Kidney (tissue), 22 donors: ENCODE data around the gene FCGR3A. TPM values are rescaled to one million over a fixed set of nuclear protein-coding genes. Genes with fewer than 3 reads are reported as not detected.
"Not testable (repeated sequence)": the region's sequence is repeated elsewhere in the genome, so short reads cannot be mapped to it uniquely, and the experiment has no call there.

ENCODE experiments used
- DNase-seq, 5 donors: peaks; one replicate each; pipeline ENCODE4 v3.0.0-alpha.2; 2013 to 2020
- FAIRE-seq: peaks from 2 replicates; lab custom pipeline; 2012; peaks lifted over from hg19 to GRCh38; lab: Jason Lieb, UNC
- H3K27ac ChIP-seq, 2 donors: one replicate each; pipeline ENCODE4 v1.7.0; 2013; ENCODE audit warnings: low read depth in 2 of 2, low read length in 2 of 2, inconsistent platforms in 1 of 2
- H3K27me3 ChIP-seq: one replicate; pipeline ENCODE4 v1.7.1; 2013; ENCODE audit warnings: low read length, inconsistent platforms; ENCODE audit not compliant: control insufficient read depth, insufficient read depth
- H3K36me3 ChIP-seq, 3 donors: one replicate each; pipeline versions ENCODE4 v1.7.0 to v1.7.1; 2013; ENCODE audit warnings: low read length in 3 of 3, control low read depth in 1 of 3, inconsistent platforms in 1 of 3; ENCODE audit not compliant: insufficient read depth in 3 of 3, control insufficient read depth in 2 of 3
- H3K4me1 ChIP-seq, 3 donors: one replicate each; pipeline versions ENCODE4 v1.7.0 to v1.7.1; 2013; ENCODE audit warnings: low read length in 3 of 3, inconsistent platforms in 1 of 3, low read depth in 1 of 3; ENCODE audit not compliant: control insufficient read depth in 2 of 3, insufficient read depth in 2 of 3
- H3K4me3 ChIP-seq, 3 donors: one replicate each; pipeline versions ENCODE4 v1.7.0 to v1.8.1; 2013; ENCODE audit warnings: low read length in 3 of 3, control low read depth in 1 of 3, inconsistent platforms in 1 of 3
- H3K9ac ChIP-seq, 3 donors: one replicate each; pipeline versions ENCODE4 v1.7.0 to v1.7.1; 2013; ENCODE audit warnings: low read length in 3 of 3, control low read depth in 1 of 3, inconsistent platforms in 1 of 3
- H3K9me3 ChIP-seq, 3 donors: one replicate each; pipeline versions ENCODE4 v1.7.0 to v1.7.1; 2013; ENCODE audit warnings: low read length in 3 of 3, control low read depth in 1 of 3, inconsistent platforms in 1 of 3; ENCODE audit not compliant: control insufficient read depth in 2 of 3, insufficient read depth in 1 of 3
- CTCF ChIP-seq: IDR thresholded peaks from 3 replicates; pipeline ENCODE4 v1.5.1; 2012; ENCODE audit warnings: mild to moderate bottlenecking, moderate library complexity, borderline replicate concordance; ENCODE audit not compliant: insufficient read depth; ENCODE audit errors: extremely low read depth
- intact Hi-C: fragments of 100-400 bp; cut with DNase I; formaldehyde crosslinking; loops from one replicate; pipeline ENCODE4 v1.11.1; 2022
- long read RNA-seq, 10 donors: library from polyadenylated mRNA in 1 of 10; unstranded in 1 of 10; transcript quantifications; one replicate each; pipeline ENCODE4 v2.0.0 and lab custom pipeline, GENCODE V29; 2021 to 2026
- polyA plus RNA-seq: library from polyadenylated mRNA; stranded (reverse); fragments of 350-450 nt; fragmentation: Illumina TruSeq; extraction: RNeasy Lipid Tissue Mini Kit (QIAGEN cat#74804); gene quantifications from one replicate; pipeline ENCODE4 v1.2.3, GENCODE V29; 2014; ENCODE audit warnings: low read depth, low replicate concordance; ENCODE audit not compliant: insufficient read depth
- total RNA-seq: library from RNA; stranded (reverse); fragmentation: NEBNext Ultra II Directional; extraction: Animal tissue kit (Norgen Biotek cat#: 25700); gene quantifications from one replicate; pipeline ENCODE4 v1.2.1, GENCODE V29; 2021
- donor health status: control.
- donor health status: control.
- donor health status: control.
- donor health status: control.
- donor health status: control.
- donor health status: DM: yes; HTN: yes; CAD: no.
- donor health status: Normal renal cell carcinoma (clear cell type).

FCGR3A gene
- total RNA-seq (41.7 TPM), polyA plus RNA-seq (12.2 TPM)
- long read RNA-seq, donor 1: 0 reads
- long read RNA-seq, donor 2: 0 reads
- long read RNA-seq, donor 3: 0 reads
- long read RNA-seq, donor 4: 0 reads
- long read RNA-seq, donor 5: 0 reads
- long read RNA-seq, donor 6: 0 reads
- long read RNA-seq, donor 7, transcript FCGR3A-202 (5 exons, 2,385 nt): major isoform, 13 of 21 reads
- long read RNA-seq, donor 7, partial matches to known transcripts: 1 of 21 reads
- long read RNA-seq, donor 7, other reads (novel, unspliced or antisense): 4 of 21 reads
- long read RNA-seq, donor 8, partial matches to known transcripts: 0 of 1 reads
- long read RNA-seq, donor 8, other reads (novel, unspliced or antisense): 0 of 1 reads
- long read RNA-seq, donor 9, partial matches to known transcripts: 0 of 1 reads
- long read RNA-seq, donor 9, other reads (novel, unspliced or antisense): 0 of 1 reads
- long read RNA-seq, donor 10, partial matches to known transcripts: 0 of 1 reads
- long read RNA-seq, donor 10, other reads (novel, unspliced or antisense): 0 of 1 reads

DNA sequence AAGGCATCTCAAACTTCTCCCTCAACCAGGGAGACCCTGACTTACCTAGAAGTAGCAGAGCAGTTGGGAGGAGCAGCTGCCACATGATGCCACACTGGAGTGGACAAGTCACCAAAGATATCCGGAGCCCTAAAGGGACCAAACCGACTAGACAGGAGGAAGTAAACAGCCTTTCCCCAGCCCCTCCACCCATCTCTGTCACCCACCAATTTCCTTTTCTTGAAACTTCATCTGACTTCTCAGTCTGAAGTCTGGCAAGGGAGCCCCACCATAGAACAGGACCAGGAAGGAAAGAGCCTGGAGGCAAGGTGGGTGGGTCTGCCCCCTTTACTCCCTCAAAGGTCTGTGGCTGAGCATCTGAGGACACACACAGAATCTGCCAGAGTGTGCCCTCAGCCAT lies at the start of gene FCGR3A:
Gene FCGR3A (minus strand): TSS at position 167 of the 400 bp plus-strand sequence. CDS start 82 bp downstream, at position 85.
- FAIRE-seq: no peak
- DNase-seq: no peak
- TF ChIP-seq CTCF: no peak
- no peak within 1 kb of the TSS for H3K27ac ChIP-seq
- H3K36me3 ChIP-seq: no peaks in the 10 kb centered on the region
- H3K4me1 ChIP-seq: no peaks in the 10 kb centered on the region
- no peak within 1 kb of the TSS for H3K4me3 ChIP-seq
- no peaks in the 10 kb centered on the region for H3K27me3 ChIP-seq
- no peak within 1 kb of the TSS for H3K9ac ChIP-seq
- intact Hi-C loops: no loop called here
- no peaks in the 10 kb centered on the region for H3K9me3 ChIP-seq

DNA sequence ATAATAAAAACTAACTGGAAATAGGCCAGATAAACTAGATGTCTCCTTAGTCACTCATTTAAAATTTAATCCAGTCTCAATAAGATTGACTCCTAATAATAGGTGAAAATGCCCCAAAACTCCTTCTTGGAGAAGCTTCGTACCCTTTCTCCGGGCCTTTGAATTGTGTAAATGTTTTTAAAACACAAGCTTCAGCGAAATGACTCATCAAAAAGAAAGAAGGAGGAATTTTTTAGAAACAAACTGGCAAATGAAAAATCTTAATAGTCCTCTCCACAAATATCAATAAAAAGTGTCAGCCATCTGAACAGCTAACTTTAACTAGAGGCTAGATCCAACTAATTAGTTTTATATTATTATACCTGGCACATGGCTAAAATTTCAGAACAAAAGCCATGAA lies 47.5 kb upstream of the FCGR3A start:
- H3K4me3 ChIP-seq, intact Hi-C loops, FAIRE-seq: not testable (repeated sequence)

DNA sequence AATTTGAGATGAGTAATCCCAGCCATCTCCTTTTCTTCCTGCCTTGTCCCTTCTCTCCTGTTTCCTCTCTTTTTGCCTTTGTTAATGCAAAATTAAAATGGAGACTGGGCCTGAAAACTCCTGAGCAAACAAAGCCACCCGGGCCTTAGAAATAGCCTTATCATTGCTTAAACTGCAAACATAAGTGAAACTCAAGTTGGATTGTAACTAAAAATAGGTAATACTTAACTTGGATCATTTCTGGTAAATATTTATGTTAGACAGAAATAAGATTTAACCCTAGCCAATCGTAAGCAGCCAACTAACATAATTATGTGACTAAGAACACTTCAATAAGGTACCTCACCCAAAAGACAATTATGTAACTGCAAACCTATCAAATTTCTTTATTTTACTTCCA lies 46.0 kb upstream of the FCGR3A start:
- FAIRE-seq, H3K9me3 ChIP-seq, H3K9ac ChIP-seq, H3K27me3 ChIP-seq, DNase-seq, H3K4me1 ChIP-seq, intact Hi-C loops, H3K4me3 ChIP-seq, H3K36me3 ChIP-seq: not testable (repeated sequence)
- peak overlapping the region in 1 of 2 donors; percentile 53 for H3K27ac ChIP-seq

More for the DNA sequence above, 47.5 kb upstream of the FCGR3A start:
- H3K27ac ChIP-seq, H3K27me3 ChIP-seq, DNase-seq, H3K9me3 ChIP-seq, H3K4me1 ChIP-seq, H3K9ac ChIP-seq, H3K36me3 ChIP-seq: not testable (repeated sequence)

GRCh38 chr1:161595173-161595572 lies 45.6 kb upstream of the FCGR3A start:
- H3K36me3 ChIP-seq, H3K27me3 ChIP-seq, H3K4me3 ChIP-seq, FAIRE-seq, intact Hi-C loops, H3K9ac ChIP-seq, H3K9me3 ChIP-seq, H3K4me1 ChIP-seq: not testable (repeated sequence)
- DNase-seq: peak in 1 of 5 donors; percentile 51
- peak overlapping the region in 1 of 2 donors; percentile 53 for H3K27ac ChIP-seq

DNA sequence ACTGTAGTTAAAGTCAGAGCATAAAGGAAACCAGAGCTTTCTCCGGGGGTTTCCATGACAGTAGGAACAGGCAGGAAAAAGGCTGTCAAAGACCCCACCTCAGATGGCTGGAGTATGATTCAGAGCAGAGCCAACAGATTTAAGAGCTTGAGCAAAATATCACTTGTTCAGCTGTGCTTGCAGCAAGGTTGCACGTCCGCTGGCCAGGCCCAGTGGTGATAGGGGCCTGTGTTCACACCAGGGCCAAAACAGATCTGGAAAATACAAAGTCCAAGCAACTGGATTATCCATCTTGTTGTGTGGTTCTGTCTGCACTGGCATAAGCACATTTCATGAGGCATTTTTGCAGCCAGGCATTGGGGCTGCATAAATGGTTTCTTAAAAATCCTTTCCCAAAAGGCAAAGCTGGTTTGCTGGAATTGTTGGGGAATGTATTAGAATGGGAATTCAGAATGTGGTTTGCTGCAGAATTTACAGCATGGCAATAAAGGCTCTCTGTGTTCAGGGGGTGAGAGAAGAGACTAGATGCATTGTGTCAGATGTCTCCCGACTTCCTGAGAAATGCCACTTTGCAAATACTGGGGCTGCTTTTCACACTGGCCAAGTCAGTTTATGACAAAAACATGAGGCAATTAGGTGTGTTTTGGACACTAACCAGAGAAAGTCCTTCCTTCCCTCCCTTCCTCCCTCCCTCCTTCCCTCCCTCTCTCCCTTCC lies 44.8 kb upstream of the FCGR3A start:
- H3K4me1 ChIP-seq, DNase-seq, H3K27ac ChIP-seq, FAIRE-seq, H3K4me3 ChIP-seq, intact Hi-C loops, H3K27me3 ChIP-seq, H3K9me3 ChIP-seq, H3K36me3 ChIP-seq, H3K9ac ChIP-seq: not testable (repeated sequence)

DNA sequence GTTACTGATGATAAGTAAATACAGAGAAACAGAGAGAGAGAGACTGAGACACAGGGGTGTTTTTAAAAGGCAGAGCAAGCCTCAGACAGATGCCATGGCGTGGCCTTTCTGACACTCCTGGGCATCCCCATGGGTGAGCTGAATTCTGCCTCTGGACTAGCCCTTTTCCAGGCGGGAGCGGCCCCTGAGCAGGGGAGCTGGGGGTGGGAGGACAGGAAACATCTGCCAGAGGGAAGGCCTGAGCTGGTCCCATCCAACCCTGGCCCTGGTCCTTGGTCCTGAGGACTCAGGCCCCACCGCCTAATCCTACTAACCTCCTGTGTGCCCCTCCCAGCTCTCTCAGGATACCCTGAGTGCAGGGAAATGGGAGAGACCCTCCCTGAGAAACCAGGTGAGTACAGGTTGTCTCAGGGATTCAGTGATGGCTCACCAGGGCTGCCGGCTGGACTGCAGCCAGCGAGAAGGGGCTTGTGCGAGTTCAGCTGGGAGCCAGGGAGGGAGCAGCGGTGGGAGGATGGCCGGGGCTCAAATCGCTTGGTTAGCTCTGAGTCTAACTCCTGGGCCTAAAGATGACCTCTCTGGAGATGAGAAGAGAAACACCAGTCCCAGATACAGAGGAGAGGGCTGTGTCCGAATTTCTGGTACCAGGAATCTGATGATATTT lies 43.6 kb upstream of the FCGR3A start:
- H3K9me3 ChIP-seq, H3K27me3 ChIP-seq, intact Hi-C loops, H3K36me3 ChIP-seq, H3K9ac ChIP-seq, H3K4me1 ChIP-seq, FAIRE-seq, H3K4me3 ChIP-seq, H3K27ac ChIP-seq: not testable (repeated sequence)
- peak in 1 of 5 donors; percentile 64 for DNase-seq

DNA sequence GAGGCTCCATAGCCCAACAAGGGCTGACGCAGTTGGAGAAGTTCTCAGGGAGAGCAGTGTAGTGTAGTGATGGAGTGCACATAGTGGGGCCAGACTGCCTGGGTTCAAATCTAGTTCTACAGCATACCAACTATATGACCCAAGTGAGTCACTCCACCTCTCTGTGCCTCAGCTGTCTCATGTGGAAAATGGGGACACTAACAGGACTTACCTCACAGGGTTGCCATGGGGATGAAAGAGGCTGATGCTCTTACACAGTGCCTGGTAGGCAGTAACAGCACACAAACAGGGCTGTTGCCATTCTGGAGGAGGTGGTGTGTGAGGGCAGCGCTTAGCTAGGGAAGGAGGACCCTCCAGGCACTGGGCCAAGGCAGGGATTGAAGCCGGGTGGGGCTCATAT lies 43.0 kb upstream of the FCGR3A start:
- H3K9me3 ChIP-seq, H3K27ac ChIP-seq, intact Hi-C loops, FAIRE-seq, DNase-seq, H3K4me3 ChIP-seq, H3K9ac ChIP-seq, H3K4me1 ChIP-seq, H3K27me3 ChIP-seq, H3K36me3 ChIP-seq: not testable (repeated sequence)
